Measurements from ENCODE around the gene EIF1AX. TPM values are rescaled to one million over a fixed set of nuclear protein-coding genes. Genes with fewer than 3 reads are reported as not detected.

The EIF1AX gene
- total RNA-seq, 4 donors from 2014 or later = 34.5 to 50.2 (median 44.6) TPM

DNA sequence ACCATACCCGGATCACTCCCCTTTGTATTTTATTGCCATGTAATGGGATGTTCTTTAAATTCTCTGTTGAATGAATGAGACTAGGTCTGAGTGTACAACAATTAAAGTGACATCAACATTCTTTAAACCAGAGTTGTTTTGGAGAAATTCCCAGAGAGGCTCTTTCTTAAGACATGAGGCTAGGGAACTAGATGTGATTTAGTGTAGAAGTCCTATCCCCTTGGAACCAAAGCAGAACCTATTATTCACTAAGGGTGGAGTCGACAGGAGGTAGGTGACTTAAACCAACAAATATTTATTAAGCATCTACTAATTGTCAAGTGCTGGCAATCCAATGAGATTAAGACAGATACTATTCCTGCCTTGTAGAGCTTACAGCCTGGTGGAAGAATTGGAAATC, 1.7 kb downstream of the EIF1AX start:
- 22 to 47% methylated on average over 2 of the region's 2 CpGs for WGBS, 2 donors
- H3K27ac ChIP-seq = peak overlapping the region in 3 of 4 donors; percentile 46 to 98 (median 94)
- no peaks in the 10 kb centered on the region for H3K27me3 ChIP-seq
- intact Hi-C loops (cut with DNase I) = no loop called here
- H3K4me3 ChIP-seq = peak overlapping the region in 3 of 4 donors; percentile 71 to 97 (median 96)
- no peak for DNase-seq
- TF ChIP-seq POLR2A (IDR thresholded peaks at IDR 0.05) = no peak
- H3K36me3 ChIP-seq = peaks cover 5 to 33% (median 6%) of the 10 kb centered on the region in 3 donors
- peaks cover 6 to 20% (median 17%) of the 10 kb centered on the region in 3 donors for H3K4me1 ChIP-seq
- no peaks in the 10 kb centered on the region for H3K9me3 ChIP-seq

DNA sequence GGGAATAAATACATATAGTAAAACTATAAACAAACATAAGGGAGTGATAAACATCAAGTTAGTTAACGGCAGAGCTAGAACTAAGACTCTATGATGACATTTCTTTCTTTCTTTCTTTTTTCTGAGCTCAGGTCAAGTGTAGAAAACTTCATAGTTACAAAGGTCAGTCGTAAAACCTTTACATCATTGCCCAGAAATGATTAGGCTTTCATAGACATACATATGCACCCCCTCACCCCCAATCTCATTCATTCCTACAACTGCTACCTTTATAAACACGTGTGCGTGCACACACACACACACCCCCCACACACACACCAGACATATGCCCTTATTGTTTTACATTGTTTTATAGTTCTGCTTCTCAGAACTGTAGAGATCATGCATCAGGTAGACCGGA, 5.7 kb downstream of the EIF1AX start:
- peaks cover 0 to 20% (median 17%) of the 10 kb centered on the region in 3 donors for H3K4me1 ChIP-seq
- peaks cover 6 to 73% (median 14%) of the 10 kb centered on the region in 3 donors for H3K36me3 ChIP-seq
- intact Hi-C loops (cut with DNase I) = no loop called here
- H3K4me3 ChIP-seq = no peak overlapping the region
- no peaks in the 10 kb centered on the region for H3K27me3 ChIP-seq
- no peak for TF ChIP-seq POLR2A (IDR thresholded peaks at IDR 0.05)
- TF ChIP-seq, protein P1, sequence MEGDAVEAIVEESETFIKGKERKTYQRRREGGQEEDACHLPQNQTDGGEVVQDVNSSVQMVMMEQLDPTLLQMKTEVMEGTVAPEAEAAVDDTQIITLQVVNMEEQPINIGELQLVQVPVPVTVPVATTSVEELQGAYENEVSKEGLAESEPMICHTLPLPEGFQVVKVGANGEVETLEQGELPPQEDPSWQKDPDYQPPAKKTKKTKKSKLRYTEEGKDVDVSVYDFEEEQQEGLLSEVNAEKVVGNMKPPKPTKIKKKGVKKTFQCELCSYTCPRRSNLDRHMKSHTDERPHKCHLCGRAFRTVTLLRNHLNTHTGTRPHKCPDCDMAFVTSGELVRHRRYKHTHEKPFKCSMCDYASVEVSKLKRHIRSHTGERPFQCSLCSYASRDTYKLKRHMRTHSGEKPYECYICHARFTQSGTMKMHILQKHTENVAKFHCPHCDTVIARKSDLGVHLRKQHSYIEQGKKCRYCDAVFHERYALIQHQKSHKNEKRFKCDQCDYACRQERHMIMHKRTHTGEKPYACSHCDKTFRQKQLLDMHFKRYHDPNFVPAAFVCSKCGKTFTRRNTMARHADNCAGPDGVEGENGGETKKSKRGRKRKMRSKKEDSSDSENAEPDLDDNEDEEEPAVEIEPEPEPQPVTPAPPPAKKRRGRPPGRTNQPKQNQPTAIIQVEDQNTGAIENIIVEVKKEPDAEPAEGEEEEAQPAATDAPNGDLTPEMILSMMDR (IDR thresholded peaks at IDR 0.05) = no peak
- no peak overlapping the region for H3K27ac ChIP-seq
- DNase-seq = no peak
- H3K9me3 ChIP-seq = no peaks in the 10 kb centered on the region
- 73 to 78% methylated on average over 5 of the region's 5 CpGs for WGBS, 2 donors

GRCh38 chrX:20132666-20133065, 9.0 kb downstream of the EIF1AX start:
- Histone ChIP-seq H3K27me3 (no peaks in the 10 kb centered on the region), H3K36me3 (peaks cover 6 to 84% (median 19%) of the 10 kb centered on the region in 3 donors), H3K4me1 (peaks cover 0 to 13% (median 0%) of the 10 kb centered on the region in 3 donors), H3K4me3 (no peak overlapping the region), H3K27ac (no peak overlapping the region), H3K9me3 (no peaks in the 10 kb centered on the region)
- no peak for TF ChIP-seq POLR2A (IDR thresholded peaks at IDR 0.05)
- TF ChIP-seq, protein P1 (IDR thresholded peaks at IDR 0.05) = no peak
- intact Hi-C loops (cut with DNase I) = no loop called here
- DNase-seq = no peak
- WGBS, 2 donors = 25 to 84% methylated on average over 1 of the region's 1 CpG

GRCh38 chrX:20130357-20130756, 11.3 kb downstream of the EIF1AX start:
- TF ChIP-seq, protein P1 (IDR thresholded peaks at IDR 0.05) = no peak
- TF ChIP-seq POLR2A (IDR thresholded peaks at IDR 0.05) = no peak

DNA sequence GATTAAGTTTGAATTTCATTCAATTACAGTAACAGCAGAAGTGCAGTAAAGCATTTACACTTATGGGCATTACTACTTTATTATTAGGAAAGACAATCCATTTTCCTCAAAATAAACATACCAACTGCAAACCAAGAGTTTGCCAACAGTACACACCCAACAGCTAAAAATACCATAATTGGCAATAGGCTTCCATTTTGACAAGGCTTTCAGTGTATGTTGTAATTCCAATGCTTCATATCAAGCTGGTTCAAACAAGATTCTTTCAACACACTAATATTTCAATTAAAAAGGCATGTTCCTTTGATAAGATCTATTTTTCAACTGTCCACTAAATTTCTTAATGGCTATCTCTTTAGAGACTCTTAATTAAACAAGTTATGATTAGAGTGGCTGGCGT, 12.1 kb downstream of the EIF1AX start:
- Histone ChIP-seq H3K27ac (no peak overlapping the region), H3K4me3 (no peak overlapping the region), H3K36me3 (peaks cover 0 to 63% (median 14%) of the 10 kb centered on the region in 3 donors), H3K9me3 (no peaks in the 10 kb centered on the region), H3K27me3 (no peaks in the 10 kb centered on the region), H3K4me1 (peaks cover 0 to 13% (median 0%) of the 10 kb centered on the region in 3 donors)
- intact Hi-C loops (cut with DNase I) = no loop called here
- no peak for DNase-seq
- no peak for TF ChIP-seq POLR2A (IDR thresholded peaks at IDR 0.05)
- TF ChIP-seq, protein P1 (IDR thresholded peaks at IDR 0.05) = no peak
- 100% methylated on average over 1 of the region's 1 CpG; no CpG with 5 or more reads in 1 of the 2 donors for WGBS, 2 donors

More at GRCh38 chrX:20130357-20130756, 11.3 kb downstream of the EIF1AX start:
- Histone ChIP-seq H3K27ac (no peak overlapping the region), H3K4me1 (peaks cover 0 to 13% (median 0%) of the 10 kb centered on the region in 3 donors), H3K36me3 (peaks cover 0 to 63% (median 14%) of the 10 kb centered on the region in 3 donors), H3K27me3 (no peaks in the 10 kb centered on the region), H3K9me3 (no peaks in the 10 kb centered on the region), H3K4me3 (no peak overlapping the region)
- intact Hi-C loops (cut with DNase I) = no loop called here
- 89 to 94% methylated on average over 1 of the region's 1 CpG for WGBS, 2 donors
- DNase-seq = no peak

DNA sequence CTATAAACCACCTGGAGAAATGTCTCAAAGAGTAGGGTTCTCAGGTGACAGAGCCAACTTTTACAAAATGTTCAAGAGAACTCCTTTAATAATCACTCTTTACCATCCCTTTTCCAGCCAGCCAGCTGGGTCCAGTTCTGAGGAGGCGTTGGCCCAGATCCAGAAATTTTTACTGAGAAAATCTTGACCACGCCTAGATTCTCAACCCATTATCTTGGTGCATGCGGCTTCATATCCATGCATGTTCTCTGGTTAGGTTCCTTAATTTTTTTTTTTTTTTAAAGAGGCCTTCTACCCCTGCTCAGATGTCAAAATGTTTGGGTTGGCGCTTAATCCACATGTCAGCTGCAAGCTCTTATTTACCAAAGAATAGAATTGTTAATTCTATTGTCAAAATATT, 13.0 kb downstream of the EIF1AX start:
- Histone ChIP-seq H3K36me3 (peaks cover 0 to 54% (median 14%) of the 10 kb centered on the region in 3 donors), H3K4me3 (no peak overlapping the region), H3K27ac (no peak overlapping the region), H3K4me1 (peaks cover 0 to 13% (median 0%) of the 10 kb centered on the region in 3 donors), H3K27me3 (no peaks in the 10 kb centered on the region), H3K9me3 (no peaks in the 10 kb centered on the region)
- TF ChIP-seq POLR2A (IDR thresholded peaks at IDR 0.05) = no peak
- TF ChIP-seq, protein P1 (IDR thresholded peaks at IDR 0.05) = no peak
- DNase-seq = no peak
- intact Hi-C loops (cut with DNase I) = no loop called here
- 39 to 77% methylated on average over 4 of the region's 4 CpGs for WGBS, 2 donors

Measured in esophagus squamous epithelium (tissue), 5 donors.